Neural progenitor cell (in vitro differentiated cells): Measurements from ENCODE around the gene RASSF4.

Source experiments
- CTCF ChIP-seq: fragments of 200-600 bp; sonication (generic); IDR thresholded peaks from 2 replicates; pipeline ENCODE4 v1.5.1; 2017; ENCODE audit warnings: antibody characterized with exemption, mild to moderate bottlenecking
- EZH2 ChIP-seq: fragments of 200-600 bp; sonication (generic); IDR thresholded peaks from 2 replicates; pipeline ENCODE4 v1.6.1; 2017; ENCODE audit warnings: antibody characterized with exemption, mild to moderate bottlenecking, moderate library complexity
- EZH2phosphoT487 ChIP-seq: fragments of 200-600 bp; sonication (generic); IDR thresholded peaks from 2 replicates; pipeline ENCODE4 v1.6.1; 2017; ENCODE audit warnings: antibody characterized with exemption

DNA sequence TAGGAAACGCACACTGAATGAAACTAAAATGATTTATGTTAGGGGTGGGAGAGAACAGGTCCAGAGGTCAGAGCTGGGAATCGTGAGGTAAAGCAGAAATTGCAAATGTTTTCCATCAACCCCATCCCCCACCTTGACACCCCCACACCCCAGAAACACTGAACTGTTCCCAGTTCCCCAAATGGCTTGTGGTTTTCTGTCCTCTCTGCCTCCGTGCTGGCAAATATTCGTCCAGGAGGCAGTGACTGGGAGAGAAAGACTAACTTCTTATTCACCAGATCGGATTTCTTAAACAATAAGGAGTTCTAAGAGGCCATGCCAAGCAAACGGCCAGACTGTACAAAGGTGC lies 730 bp upstream of the RASSF4 start:
- TF ChIP-seq CTCF, result no peak
- TF ChIP-seq EZH2, result no peak
- TF ChIP-seq EZH2phosphoT487, result no peak
